ENCODE measurements around the gene KRR1. TPM values are rescaled to one million over a fixed set of nuclear protein-coding genes. Genes with fewer than 3 reads are reported as not detected.
A peak's percentile ranks its signal among the peaks of the same experiment; 100 is the strongest.

The KRR1 gene
- total RNA-seq, 2 experiments from 2014 or later: 122 to 147 TPM

- Mint-ChIP-seq H3K27me3 (peaks cover 25% of the 10 kb centered on the region), H3K9me3 (ENCODE audit: low read depth) (no peaks in the 10 kb centered on the region), H3K27ac (no peak overlapping the region), H3K4me3 (no peak overlapping the region), H3K36me3 (ENCODE audit: low read depth) (no peaks in the 10 kb centered on the region), H3K4me1 (no peaks in the 10 kb centered on the region)
- ATAC-seq: no peak
- CTCF ChIA-PET: no interaction called here
- POLR2A ChIA-PET: no interaction called here
- intact Hi-C loops (cut with DNase I, micrococcal nuclease): no loop called here
- no peak for DNase-seq
Observed at GRCh38 chr12:75548879-75549278, 37.5 kb upstream of the KRR1 start.

DNA sequence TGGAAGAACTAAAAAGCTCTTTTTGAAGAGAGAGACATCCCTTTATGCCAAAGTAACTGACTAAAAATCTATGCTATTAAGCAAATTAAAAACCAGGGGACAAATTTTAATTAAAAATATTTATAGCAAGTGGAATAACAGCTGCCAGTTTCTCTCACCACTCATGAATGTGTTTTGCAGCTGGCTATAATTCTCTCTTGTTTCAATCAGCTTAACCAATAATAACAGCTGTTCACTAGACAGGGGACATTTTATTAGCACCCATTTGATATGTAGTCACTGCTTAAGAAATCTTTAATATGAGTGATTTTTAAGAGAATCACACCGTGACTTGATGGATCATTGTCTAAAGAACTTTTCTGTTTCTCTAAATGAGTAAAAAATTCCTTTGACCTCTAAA is 34.2 kb upstream of the KRR1 start:
- intact Hi-C loops (cut with DNase I, micrococcal nuclease): no loop called here
- no peaks in the 10 kb centered on the region for H3K9me3 Mint-ChIP-seq (ENCODE audit: low read depth)
- no peak overlapping the region for H3K4me3 Mint-ChIP-seq
- ChIA-PET CTCF (interaction anchor here (1.3 to 1.5 kb wide), 2 partner anchors 13 to 18 kb away, joined by 3 to 4 read pairs; no protein-coding TSS in a partner anchor), POLR2A (no interaction called here)
- H3K27ac Mint-ChIP-seq: no peak overlapping the region
- DNase-seq (no peak), ATAC-seq (no peak)
- no peaks in the 10 kb centered on the region for H3K36me3 Mint-ChIP-seq (ENCODE audit: low read depth)
- no peaks in the 10 kb centered on the region for H3K4me1 Mint-ChIP-seq
- peaks cover 26% of the 10 kb centered on the region for H3K27me3 Mint-ChIP-seq

DNA sequence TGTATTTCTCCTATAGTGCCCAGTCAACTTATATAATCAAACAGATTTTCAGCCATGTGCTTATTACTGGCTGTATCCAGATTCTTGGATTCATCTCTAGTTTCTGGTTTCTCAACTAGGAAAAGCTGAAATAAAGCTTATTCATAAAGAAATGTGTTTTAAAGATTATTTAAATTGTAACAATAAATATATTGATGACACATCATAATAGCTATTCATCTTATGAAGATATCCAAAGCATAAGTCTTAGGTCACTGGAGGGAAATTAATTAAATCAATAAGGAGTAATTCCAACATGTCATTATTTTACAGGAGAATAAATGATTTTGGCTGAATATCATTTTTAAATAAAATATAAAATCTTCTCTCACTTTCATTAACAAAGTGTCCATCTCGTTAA is 32.1 kb upstream of the KRR1 start:
- H3K27me3 Mint-ChIP-seq: peaks cover 18% of the 10 kb centered on the region
- intact Hi-C loops (cut with DNase I, micrococcal nuclease): no loop called here
- ChIA-PET POLR2A (no interaction called here), CTCF (interaction anchor here (0.7 to 1.6 kb wide), 4 partner anchors 16 to 507 kb away, joined by 3 to 6 read pairs (median 4); no protein-coding TSS in a partner anchor)
- H3K4me1 Mint-ChIP-seq: no peaks in the 10 kb centered on the region
- H3K27ac Mint-ChIP-seq: no peak overlapping the region
- H3K4me3 Mint-ChIP-seq: no peak overlapping the region
- no peaks in the 10 kb centered on the region for H3K36me3 Mint-ChIP-seq (ENCODE audit: low read depth)
- DNase-seq (no peak), ATAC-seq (no peak)
- H3K9me3 Mint-ChIP-seq (ENCODE audit: low read depth): no peaks in the 10 kb centered on the region

DNA sequence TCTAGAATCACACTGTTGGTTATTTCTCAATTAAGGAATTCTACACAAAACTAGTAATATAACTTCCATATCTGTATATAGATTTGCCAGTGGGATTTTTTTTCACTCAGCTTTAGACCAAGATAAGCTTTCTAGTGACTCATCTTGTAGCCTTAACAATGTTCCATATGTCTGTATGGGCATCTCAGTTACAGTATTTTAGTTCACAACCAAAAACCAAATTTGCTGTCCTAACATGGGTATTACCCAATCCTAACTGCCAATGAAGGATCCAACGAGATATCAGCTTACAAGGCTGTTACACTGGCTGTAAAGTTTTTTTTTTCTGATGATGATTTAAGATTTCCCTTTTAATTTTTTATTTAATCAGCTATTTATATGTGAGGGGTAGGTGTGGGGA is 31.5 kb upstream of the KRR1 start:
- ChIA-PET POLR2A (no interaction called here), CTCF (interaction anchor here (1.0 to 1.6 kb wide), 3 partner anchors 15 to 58 kb away, joined by 3 to 6 read pairs (median 4); no protein-coding TSS in a partner anchor)
- H3K36me3 Mint-ChIP-seq (ENCODE audit: low read depth): no peaks in the 10 kb centered on the region
- H3K27ac Mint-ChIP-seq: no peak overlapping the region
- no peaks in the 10 kb centered on the region for H3K4me1 Mint-ChIP-seq
- no peak for ATAC-seq
- no peak for DNase-seq
- no peaks in the 10 kb centered on the region for H3K9me3 Mint-ChIP-seq (ENCODE audit: low read depth)
- peaks cover 16% of the 10 kb centered on the region for H3K27me3 Mint-ChIP-seq
- intact Hi-C loops (cut with DNase I, micrococcal nuclease): no loop called here
- H3K4me3 Mint-ChIP-seq: no peak overlapping the region

- H3K27ac Mint-ChIP-seq: no peak overlapping the region
- ATAC-seq: no peak
- intact Hi-C loops (cut with DNase I, micrococcal nuclease): no loop called here
- no peaks in the 10 kb centered on the region for H3K9me3 Mint-ChIP-seq (ENCODE audit: low read depth)
- POLR2A ChIA-PET: no interaction called here
- H3K36me3 Mint-ChIP-seq (ENCODE audit: low read depth): no peaks in the 10 kb centered on the region
- no peak overlapping the region for H3K4me3 Mint-ChIP-seq
- CTCF ChIA-PET: interaction anchor here (0.7 to 1.1 kb wide), 3 partner anchors 13 to 56 kb away, joined by 3 read pairs; no protein-coding TSS in a partner anchor
- DNase-seq: no peak
- no peaks in the 10 kb centered on the region for H3K4me1 Mint-ChIP-seq
- H3K27me3 Mint-ChIP-seq: peaks cover 7% of the 10 kb centered on the region
Observed at GRCh38 chr12:75539889-75540288, 28.5 kb upstream of the KRR1 start.

DNA sequence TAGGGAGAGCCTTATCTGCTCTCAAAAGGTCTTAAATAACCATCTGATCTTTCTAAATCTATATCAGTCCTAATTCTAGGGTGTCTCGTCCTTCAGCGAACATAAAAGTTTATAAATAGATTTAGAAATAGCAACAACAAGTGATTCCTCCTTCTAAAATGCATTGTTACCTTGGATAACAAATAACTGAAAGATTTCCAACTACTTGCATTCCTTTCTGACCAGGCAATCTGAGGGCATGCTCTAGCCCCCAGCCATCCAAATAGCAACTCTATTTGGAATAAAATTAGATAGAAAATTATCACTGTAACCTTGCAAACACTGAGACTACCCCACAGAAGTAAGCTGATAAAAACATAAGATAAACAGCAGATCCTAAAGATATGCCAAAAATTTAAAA is 21.8 kb upstream of the KRR1 start:
- Mint-ChIP-seq H3K9me3 (ENCODE audit: low read depth) (no peaks in the 10 kb centered on the region), H3K4me1 (no peaks in the 10 kb centered on the region), H3K27ac (no peak overlapping the region), H3K27me3 (peaks cover 7% of the 10 kb centered on the region), H3K36me3 (ENCODE audit: low read depth) (no peaks in the 10 kb centered on the region), H3K4me3 (no peak overlapping the region)
- CTCF ChIA-PET: no interaction called here
- POLR2A ChIA-PET: no interaction called here
- DNase-seq: no peak
- ATAC-seq: no peak
- intact Hi-C loops (cut with DNase I, micrococcal nuclease): no loop called here

DNA sequence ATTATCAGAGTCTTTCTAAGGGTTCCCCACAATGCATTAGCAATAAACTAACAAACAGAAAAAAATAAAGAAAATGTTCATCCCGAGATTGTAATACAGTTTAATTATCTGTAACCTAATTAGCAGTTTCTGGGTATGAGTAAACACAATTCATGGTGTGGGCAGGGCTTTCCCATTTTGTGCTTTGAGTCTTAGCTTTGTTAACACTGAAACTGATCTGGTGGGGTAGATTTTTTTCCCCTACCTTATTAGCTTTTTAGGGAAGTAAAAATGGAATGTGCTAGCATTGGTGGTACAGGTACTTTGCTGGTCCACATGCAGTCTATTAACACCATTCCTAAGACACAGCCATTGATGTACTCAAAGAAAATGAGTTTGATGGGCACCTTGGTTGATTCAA is 18.4 kb upstream of the KRR1 start:
- no peak for ATAC-seq
- no peak for DNase-seq
- Mint-ChIP-seq H3K36me3 (ENCODE audit: low read depth) (no peaks in the 10 kb centered on the region), H3K27me3 (peaks cover 22% of the 10 kb centered on the region), H3K4me1 (peaks cover 6% of the 10 kb centered on the region), H3K9me3 (ENCODE audit: low read depth) (no peaks in the 10 kb centered on the region), H3K4me3 (no peak overlapping the region), H3K27ac (no peak overlapping the region)
- intact Hi-C loops (cut with DNase I, micrococcal nuclease): loop anchor here (5.0 kb wide), 2 partner anchors 927 to 1057 kb away; no protein-coding TSS in a partner anchor
- ChIA-PET CTCF (interaction anchor here (0.6 kb wide), 1 partner anchor 605 kb away, joined by 3 read pairs; no protein-coding TSS in a partner anchor), POLR2A (no interaction called here)

- intact Hi-C loops (cut with DNase I, micrococcal nuclease): loop anchor here (5.0 kb wide), 2 partner anchors 928 to 1058 kb away; no protein-coding TSS in a partner anchor
- DNase-seq (no peak), ATAC-seq (no peak)
- Mint-ChIP-seq H3K4me1 (peaks cover 6% of the 10 kb centered on the region), H3K9me3 (ENCODE audit: low read depth) (no peaks in the 10 kb centered on the region), H3K27me3 (peaks cover 22% of the 10 kb centered on the region), H3K4me3 (no peak overlapping the region), H3K36me3 (ENCODE audit: low read depth) (no peaks in the 10 kb centered on the region), H3K27ac (no peak overlapping the region)
- ChIA-PET POLR2A (no interaction called here), CTCF (interaction anchor here (2.5 to 3.0 kb wide), 2 partner anchors 507 to 927 kb away, joined by 6 to 11 read pairs; no protein-coding TSS in a partner anchor)
Observed at GRCh38 chr12:75529316-75529715, 17.9 kb upstream of the KRR1 start.

DNA sequence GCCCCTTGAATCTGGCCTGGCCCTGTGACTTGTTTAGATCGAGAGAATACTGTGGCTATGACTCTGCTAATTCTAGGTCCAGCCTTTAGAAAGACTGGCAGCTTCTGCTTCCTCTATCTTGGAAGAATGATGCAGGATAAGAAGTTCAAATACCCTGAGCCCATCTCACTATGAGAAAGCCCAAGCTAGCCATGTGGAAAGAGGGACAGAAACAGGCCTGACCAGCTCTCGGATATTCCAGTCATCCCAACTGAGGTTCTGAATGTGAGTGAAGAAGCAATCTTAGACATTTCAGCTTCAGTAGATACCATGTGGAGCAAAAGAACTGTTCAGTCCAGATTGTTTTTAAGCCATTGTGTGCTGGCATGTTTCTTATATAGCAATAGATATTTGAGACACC is 17.3 kb upstream of the KRR1 start:
- no peak overlapping the region for H3K4me3 Mint-ChIP-seq
- H3K27ac Mint-ChIP-seq: no peak overlapping the region
- intact Hi-C loops (cut with DNase I, micrococcal nuclease): loop anchor here (5.0 kb wide), 2 partner anchors 929 to 1059 kb away; no protein-coding TSS in a partner anchor
- no peaks in the 10 kb centered on the region for H3K36me3 Mint-ChIP-seq (ENCODE audit: low read depth)
- H3K9me3 Mint-ChIP-seq (ENCODE audit: low read depth): no peaks in the 10 kb centered on the region
- DNase-seq: no peak
- ATAC-seq: no peak
- peaks cover 6% of the 10 kb centered on the region for H3K4me1 Mint-ChIP-seq
- POLR2A ChIA-PET: no interaction called here
- peaks cover 22% of the 10 kb centered on the region for H3K27me3 Mint-ChIP-seq
- CTCF ChIA-PET: interaction anchor here (0.9 to 3.0 kb wide), 7 partner anchors 7 to 927 kb away, joined by 3 to 11 read pairs (median 6); no protein-coding TSS in a partner anchor

GRCh38 chr12:75528272-75528671 is 16.9 kb upstream of the KRR1 start:
- Mint-ChIP-seq H3K27me3 (peaks cover 22% of the 10 kb centered on the region), H3K36me3 (ENCODE audit: low read depth) (no peaks in the 10 kb centered on the region), H3K9me3 (ENCODE audit: low read depth) (no peaks in the 10 kb centered on the region), H3K27ac (no peak overlapping the region), H3K4me1 (peaks cover 6% of the 10 kb centered on the region), H3K4me3 (no peak overlapping the region)
- CTCF ChIA-PET: interaction anchor here (0.5 to 3.0 kb wide), 14 partner anchors 8 to 928 kb away, joined by 3 to 11 read pairs (median 4); no protein-coding TSS in a partner anchor
- ATAC-seq: no peak
- intact Hi-C loops (cut with DNase I, micrococcal nuclease): loop anchor here (5.0 kb wide), 2 partner anchors 929 to 1059 kb away; no protein-coding TSS in a partner anchor
- POLR2A ChIA-PET: no interaction called here
- DNase-seq: no peak

DNA sequence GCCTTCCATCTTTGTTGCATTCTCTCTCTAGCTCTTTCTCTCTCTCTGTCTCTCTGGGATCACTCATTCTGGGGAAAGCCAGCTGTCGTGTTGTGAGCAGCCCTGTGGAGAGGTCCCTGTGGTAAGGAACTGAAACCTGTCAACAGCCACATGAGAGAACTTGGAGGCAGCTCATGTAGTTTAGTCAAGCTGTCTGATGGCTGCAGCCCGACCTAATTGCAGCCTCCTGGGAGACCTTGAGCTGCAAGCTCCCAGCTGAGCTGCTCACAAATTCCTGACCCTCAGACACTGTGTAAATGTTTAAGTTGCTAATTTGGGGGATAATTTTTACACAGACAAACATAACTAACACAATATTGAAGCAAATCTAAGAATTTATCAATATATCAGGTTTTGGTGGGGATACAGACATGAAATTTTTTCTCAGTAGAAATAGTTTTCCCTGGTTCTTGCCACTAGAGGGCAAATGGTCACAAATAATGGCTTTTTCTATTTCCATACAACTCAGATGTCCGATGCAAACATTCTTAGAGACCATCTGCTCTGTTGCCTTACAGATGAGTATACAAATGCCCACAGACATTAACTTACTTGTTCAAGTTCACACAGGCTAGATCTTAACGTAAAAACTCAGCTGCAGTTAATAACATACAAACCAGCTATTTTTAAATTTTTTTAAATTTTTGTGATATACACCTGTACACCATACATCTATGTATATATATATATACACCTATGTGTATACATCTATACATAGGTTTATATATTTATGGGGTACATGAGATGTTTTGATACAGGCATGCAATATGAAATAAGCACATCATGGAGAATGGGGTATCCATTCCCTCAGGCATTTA is 15.5 kb upstream of the KRR1 start:
- Mint-ChIP-seq H3K4me1 (peaks cover 6% of the 10 kb centered on the region), H3K9me3 (ENCODE audit: low read depth) (no peaks in the 10 kb centered on the region), H3K27me3 (peaks cover 27% of the 10 kb centered on the region), H3K36me3 (ENCODE audit: low read depth) (no peaks in the 10 kb centered on the region), H3K27ac (no peak overlapping the region), H3K4me3 (no peak overlapping the region)
- POLR2A ChIA-PET: no interaction called here
- peak; percentile 69 for ATAC-seq
- CTCF ChIA-PET: interaction anchor here (0.5 to 3.0 kb wide), 33 partner anchors 9 to 929 kb away, joined by 3 to 11 read pairs (median 4); partner anchors contain the start of genes GLIPR1L1, KRR1 and PHLDA1
- intact Hi-C loops (cut with DNase I, micrococcal nuclease): loop anchor here (1.0 to 5.0 kb wide), 3 partner anchors 510 to 1060 kb away; no protein-coding TSS in a partner anchor
- DNase-seq: peak; percentile 35
